Esophagus muscularis mucosa (tissue), 4 donors: Measurements from ENCODE around the gene UBE2J2. TPM values are rescaled to one million over a fixed set of nuclear protein-coding genes. Genes with fewer than 3 reads are reported as not detected.

Experiments
- DNase-seq: peaks from one replicate; pipeline ENCODE4 v3.0.0-alpha.2; 2017; ENCODE audit errors: extremely low spot score
- H3K27ac ChIP-seq, 4 donors: fragments of 200-600 bp; sonication (generic); replicated peaks in 1 of 4; 1 replicate in 3 of 4; 2 replicates in 1 of 4; pipeline ENCODE4 v1.5.1; 2016 to 2019; ENCODE audit warnings: mild to moderate bottlenecking in 1 of 4
- H3K27me3 ChIP-seq, 4 donors: fragments of 200-600 bp; sonication (generic); one replicate each; pipeline versions ENCODE4 v1.5.1 to v1.6.0; 2016 to 2019
- H3K36me3 ChIP-seq, 4 donors: fragments of 200-600 bp; sonication (generic); one replicate each; pipeline ENCODE4 v1.5.1; 2016 to 2019
- H3K4me1 ChIP-seq, 4 donors: fragments of 200-600 bp; sonication (generic); one replicate each; pipeline ENCODE4 v1.5.1; 2016 to 2019
- H3K4me3 ChIP-seq, 4 donors: fragments of 200-600 bp; sonication (generic); 1 replicate in 2 of 4; 2 replicates in 2 of 4; pipeline ENCODE4 v1.5.1; 2016 to 2019; ENCODE audit warnings: mild to moderate bottlenecking in 4 of 4, moderate library complexity in 1 of 4
- H3K9me3 ChIP-seq, 4 donors: fragments of 200-600 bp; sonication (generic); 1 replicate in 3 of 4; 2 replicates in 1 of 4; pipeline ENCODE4 v1.5.1; 2016 to 2019
- CTCF ChIP-seq, 3 experiments: fragments of 200-600 bp in 2 of 3; fragments of 450-650 bp in 1 of 3; sonication (generic) in 2 of 3; IDR thresholded peaks; one replicate each; pipeline ENCODE4 v1.5.1; 2017 to 2019; ENCODE audit warnings: antibody characterized with exemption in 3 of 3, mild to moderate bottlenecking in 2 of 3, moderate library complexity in 1 of 3
- EP300 ChIP-seq: sonication (generic); formaldehyde crosslinking; IDR thresholded peaks from one replicate; pipeline ENCODE4 v1.6.1; 2017; ENCODE audit warnings: antibody characterized with exemption
- POLR2A ChIP-seq: fragments of 450-650 bp; IDR thresholded peaks from one replicate; pipeline ENCODE4 v1.6.1; 2017; ENCODE audit warnings: antibody characterized with exemption, moderate library complexity, mild to moderate bottlenecking, low read depth
- POLR2AphosphoS5 ChIP-seq, 2 donors: sonication (generic); formaldehyde crosslinking; IDR thresholded peaks; one replicate each; pipeline ENCODE4 v1.6.1; 2017; ENCODE audit warnings: antibody characterized with exemption in 2 of 2
- WGBS: methylation state at CpG from one replicate; pipeline ENCODE4 v1.1.5; 2018; 5-methylcytosine and 5-hydroxymethylcytosine counted together
- intact Hi-C: fragments of 100-400 bp; cut with DNase I; formaldehyde crosslinking; loops from one replicate; pipeline ENCODE4 v1.15.1; 2023
- total RNA-seq, 4 donors: library from RNA; depleted of rRNA; stranded (reverse); fragments of >200 nt; gene quantifications; one replicate each; pipeline versions ENCODE4 v1.1.0 to v1.2.1, GENCODE V29; 2016

Gene UBE2J2
- total RNA-seq, 4 donors from 2014 or later: 34.9 to 61.4 (median 49.5) TPM

- no peak overlapping the region for H3K4me3 ChIP-seq
- 65% methylated on average over 22 of the region's 48 CpGs for WGBS
- intact Hi-C loops: no loop called here
- H3K9me3 ChIP-seq: no peaks in the 10 kb centered on the region
- H3K27ac ChIP-seq: no peak overlapping the region
- DNase-seq: no peak
- H3K36me3 ChIP-seq: peaks cover 0 to 35% (median 12%) of the 10 kb centered on the region in 4 donors
- TF ChIP-seq POLR2AphosphoS5 (IDR thresholded peaks at IDR 0.05) (no peak), EP300 (no peak), POLR2A (no peak), CTCF (IDR thresholded peaks at IDR 0.05) (no peak)
- peaks cover 11 to 41% (median 20%) of the 10 kb centered on the region in 4 donors for H3K4me1 ChIP-seq
- H3K27me3 ChIP-seq: peaks cover 0 to 53% (median 9%) of the 10 kb centered on the region in 4 donors
Observed at GRCh38 chr1:1237874-1238701, 35.6 kb downstream of the UBE2J2 start.

GRCh38 chr1:1236945-1237873 lies 36.4 kb downstream of the UBE2J2 start:
- TF ChIP-seq EP300: no peak
- TF ChIP-seq POLR2A: no peak
- TF ChIP-seq POLR2AphosphoS5 (IDR thresholded peaks at IDR 0.05): no peak
- peaks cover 0 to 53% (median 9%) of the 10 kb centered on the region in 4 donors for H3K27me3 ChIP-seq
- intact Hi-C loops: no loop called here
- 41% methylated on average over 23 of the region's 34 CpGs for WGBS
- no peak overlapping the region for H3K27ac ChIP-seq
- H3K36me3 ChIP-seq: peaks cover 0 to 26% (median 9%) of the 10 kb centered on the region in 4 donors
- H3K4me3 ChIP-seq: no peak overlapping the region
- no peak for DNase-seq
- no peaks in the 10 kb centered on the region for H3K9me3 ChIP-seq
- peaks cover 18 to 49% (median 27%) of the 10 kb centered on the region in 4 donors for H3K4me1 ChIP-seq

- WGBS: 87% methylated on average over 3 of the region's 22 CpGs
- Histone ChIP-seq H3K27me3 (peaks cover 0 to 44% (median 9%) of the 10 kb centered on the region in 4 donors), H3K9me3 (no peaks in the 10 kb centered on the region), H3K36me3 (peaks cover 0 to 19% (median 8%) of the 10 kb centered on the region in 4 donors), H3K27ac (no peak overlapping the region), H3K4me1 (peaks cover 18 to 49% (median 27%) of the 10 kb centered on the region in 4 donors), H3K4me3 (no peak overlapping the region)
- intact Hi-C loops: no loop called here
- TF ChIP-seq POLR2A: no peak
- no peak for TF ChIP-seq CTCF (IDR thresholded peaks at IDR 0.05)
- no peak for TF ChIP-seq POLR2AphosphoS5 (IDR thresholded peaks at IDR 0.05)
- TF ChIP-seq EP300: no peak
- no peak for DNase-seq
Observed at GRCh38 chr1:1236176-1236763, 37.4 kb downstream of the UBE2J2 start.

GRCh38 chr1:1235016-1235744 lies 38.5 kb downstream of the UBE2J2 start:
- no peak for TF ChIP-seq EP300
- no peak for TF ChIP-seq CTCF (IDR thresholded peaks at IDR 0.05)
- TF ChIP-seq POLR2A: no peak
- no peak for TF ChIP-seq POLR2AphosphoS5 (IDR thresholded peaks at IDR 0.05)
- no peaks in the 10 kb centered on the region for H3K9me3 ChIP-seq
- peaks cover 0 to 19% (median 8%) of the 10 kb centered on the region in 4 donors for H3K36me3 ChIP-seq
- intact Hi-C loops: no loop called here
- 94% methylated on average over 10 of the region's 27 CpGs for WGBS
- H3K27me3 ChIP-seq: peaks cover 0 to 33% (median 9%) of the 10 kb centered on the region in 4 donors
- peaks cover 27 to 59% (median 36%) of the 10 kb centered on the region in 4 donors for H3K4me1 ChIP-seq
- no peak for DNase-seq
- no peak overlapping the region for H3K27ac ChIP-seq
- no peak overlapping the region for H3K4me3 ChIP-seq
